SK-N-SH (cell line): Measurements from ENCODE around the gene LONP2.

ENCODE experiments used
- CTCF ChIP-seq: fragments of 200-600 bp; sonication (generic); IDR thresholded peaks from 2 replicates; pipeline ENCODE4 v1.6.1; 2017; ENCODE audit warnings: antibody characterized with exemption, mild to moderate bottlenecking, moderate library complexity
- EP300 ChIP-seq, 2 experiments: IDR thresholded peaks; 2 replicates each; pipeline versions ENCODE4 v1.4.0 to v1.6.1; 2012; ENCODE audit warnings: borderline replicate concordance in 1 of 2, low read depth in 1 of 2, low read length in 1 of 2
- GATA2 ChIP-seq: sonication (generic); formaldehyde crosslinking; IDR thresholded peaks from 2 replicates; pipeline ENCODE4 v1.5.0; 2020; ENCODE audit warnings: mild to moderate bottlenecking, missing genetic modification reagents
- MAX ChIP-seq: IDR thresholded peaks from 2 replicates; pipeline ENCODE4 v1.4.0; 2012; ENCODE audit warnings: low read depth
- MXI1 ChIP-seq: IDR thresholded peaks from 2 replicates; pipeline ENCODE4 v1.6.1; 2012; ENCODE audit warnings: mild to moderate bottlenecking, low read depth, low read length, improper control_type of control experiment
- NRF1 ChIP-seq: IDR thresholded peaks from 2 replicates; pipeline ENCODE4 v1.6.1; 2012; ENCODE audit warnings: low read depth, mild to moderate bottlenecking, low read length
- POLR2AphosphoS5 ChIP-seq: IDR thresholded peaks from 2 replicates; pipeline ENCODE4 v1.6.1; 2012; ENCODE audit warnings: low read depth, low read length
- SIN3A ChIP-seq: IDR thresholded peaks from 2 replicates; pipeline ENCODE4 v1.6.1; 2012; ENCODE audit warnings: low read depth, mild to moderate bottlenecking, low read length, moderate library complexity, borderline replicate concordance
- TAF1 ChIP-seq: IDR thresholded peaks from 2 replicates; pipeline ENCODE4 v1.6.1; 2012; ENCODE audit warnings: low read depth, mild to moderate bottlenecking, low read length, moderate library complexity, borderline replicate concordance
- TEAD4 ChIP-seq: IDR thresholded peaks from 2 replicates; pipeline ENCODE4 v1.4.0; 2012; ENCODE audit warnings: mild to moderate bottlenecking, borderline replicate concordance; ENCODE audit not compliant: insufficient read depth
- YY1 ChIP-seq: IDR thresholded peaks from 2 replicates; pipeline ENCODE4 v1.4.0; 2012; ENCODE audit warnings: low read depth, mild to moderate bottlenecking
- TF ChIP-seq, protein P1 (sequence below): IDR thresholded peaks from 2 replicates; pipeline ENCODE4 v1.6.1; 2012; ENCODE audit warnings: mild to moderate bottlenecking, low read depth, low read length, moderate library complexity
- TF ChIP-seq, protein P2 (sequence below): IDR thresholded peaks from 2 replicates; pipeline ENCODE4 v1.4.0; 2012; ENCODE audit warnings: low read depth, borderline replicate concordance

GRCh38 chr16:48310908-48311641, 67.0 kb downstream of the LONP2 start:
- TF ChIP-seq SIN3A (no peak), MXI1 (no peak), CTCF (no peak), YY1 (no peak), TEAD4 (no peak), TAF1 (no peak), EP300 (IDR thresholded peaks at IDR 0.05; ENCODE audit: borderline replicate concordance in 1 of 2, low read depth in 1 of 2, low read length in 1 of 2) (no peak), POLR2AphosphoS5 (no peak), MAX (no peak), GATA2 (CRISPR knock-in tag) (no peak), NRF1 (no peak)
- TF ChIP-seq, protein P1, sequence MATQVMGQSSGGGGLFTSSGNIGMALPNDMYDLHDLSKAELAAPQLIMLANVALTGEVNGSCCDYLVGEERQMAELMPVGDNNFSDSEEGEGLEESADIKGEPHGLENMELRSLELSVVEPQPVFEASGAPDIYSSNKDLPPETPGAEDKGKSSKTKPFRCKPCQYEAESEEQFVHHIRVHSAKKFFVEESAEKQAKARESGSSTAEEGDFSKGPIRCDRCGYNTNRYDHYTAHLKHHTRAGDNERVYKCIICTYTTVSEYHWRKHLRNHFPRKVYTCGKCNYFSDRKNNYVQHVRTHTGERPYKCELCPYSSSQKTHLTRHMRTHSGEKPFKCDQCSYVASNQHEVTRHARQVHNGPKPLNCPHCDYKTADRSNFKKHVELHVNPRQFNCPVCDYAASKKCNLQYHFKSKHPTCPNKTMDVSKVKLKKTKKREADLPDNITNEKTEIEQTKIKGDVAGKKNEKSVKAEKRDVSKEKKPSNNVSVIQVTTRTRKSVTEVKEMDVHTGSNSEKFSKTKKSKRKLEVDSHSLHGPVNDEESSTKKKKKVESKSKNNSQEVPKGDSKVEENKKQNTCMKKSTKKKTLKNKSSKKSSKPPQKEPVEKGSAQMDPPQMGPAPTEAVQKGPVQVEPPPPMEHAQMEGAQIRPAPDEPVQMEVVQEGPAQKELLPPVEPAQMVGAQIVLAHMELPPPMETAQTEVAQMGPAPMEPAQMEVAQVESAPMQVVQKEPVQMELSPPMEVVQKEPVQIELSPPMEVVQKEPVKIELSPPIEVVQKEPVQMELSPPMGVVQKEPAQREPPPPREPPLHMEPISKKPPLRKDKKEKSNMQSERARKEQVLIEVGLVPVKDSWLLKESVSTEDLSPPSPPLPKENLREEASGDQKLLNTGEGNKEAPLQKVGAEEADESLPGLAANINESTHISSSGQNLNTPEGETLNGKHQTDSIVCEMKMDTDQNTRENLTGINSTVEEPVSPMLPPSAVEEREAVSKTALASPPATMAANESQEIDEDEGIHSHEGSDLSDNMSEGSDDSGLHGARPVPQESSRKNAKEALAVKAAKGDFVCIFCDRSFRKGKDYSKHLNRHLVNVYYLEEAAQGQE = no peak
- TF ChIP-seq, protein P2, sequence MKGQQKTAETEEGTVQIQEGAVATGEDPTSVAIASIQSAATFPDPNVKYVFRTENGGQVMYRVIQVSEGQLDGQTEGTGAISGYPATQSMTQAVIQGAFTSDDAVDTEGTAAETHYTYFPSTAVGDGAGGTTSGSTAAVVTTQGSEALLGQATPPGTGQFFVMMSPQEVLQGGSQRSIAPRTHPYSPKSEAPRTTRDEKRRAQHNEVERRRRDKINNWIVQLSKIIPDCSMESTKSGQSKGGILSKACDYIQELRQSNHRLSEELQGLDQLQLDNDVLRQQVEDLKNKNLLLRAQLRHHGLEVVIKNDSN = no peak
